Left renal pelvis (tissue), 4 donors: ENCODE results near the gene NDUFS2. TPM values are rescaled to one million over a fixed set of nuclear protein-coding genes. Genes with fewer than 3 reads are reported as not detected.
A peak's percentile ranks its signal among the peaks of the same experiment; 100 is the strongest.

Experiments used
- DNase-seq, 4 donors: peaks; one replicate each; pipeline ENCODE4 v3.0.0-alpha.2; 2013; ENCODE audit warnings: low read depth in 4 of 4, low spot score in 3 of 4
- polyA plus RNA-seq, 4 donors: library from polyadenylated mRNA; unstranded; fragments of 120-200 nt; gene quantifications; one replicate each; pipeline ENCODE4 v1.2.1, GENCODE V29; 2013; ENCODE audit not compliant: insufficient read length in 4 of 4

NDUFS2 gene
- polyA plus RNA-seq, result 100 to 1,000 TPM; 126 to 217 (median 189) TPM

DNA sequence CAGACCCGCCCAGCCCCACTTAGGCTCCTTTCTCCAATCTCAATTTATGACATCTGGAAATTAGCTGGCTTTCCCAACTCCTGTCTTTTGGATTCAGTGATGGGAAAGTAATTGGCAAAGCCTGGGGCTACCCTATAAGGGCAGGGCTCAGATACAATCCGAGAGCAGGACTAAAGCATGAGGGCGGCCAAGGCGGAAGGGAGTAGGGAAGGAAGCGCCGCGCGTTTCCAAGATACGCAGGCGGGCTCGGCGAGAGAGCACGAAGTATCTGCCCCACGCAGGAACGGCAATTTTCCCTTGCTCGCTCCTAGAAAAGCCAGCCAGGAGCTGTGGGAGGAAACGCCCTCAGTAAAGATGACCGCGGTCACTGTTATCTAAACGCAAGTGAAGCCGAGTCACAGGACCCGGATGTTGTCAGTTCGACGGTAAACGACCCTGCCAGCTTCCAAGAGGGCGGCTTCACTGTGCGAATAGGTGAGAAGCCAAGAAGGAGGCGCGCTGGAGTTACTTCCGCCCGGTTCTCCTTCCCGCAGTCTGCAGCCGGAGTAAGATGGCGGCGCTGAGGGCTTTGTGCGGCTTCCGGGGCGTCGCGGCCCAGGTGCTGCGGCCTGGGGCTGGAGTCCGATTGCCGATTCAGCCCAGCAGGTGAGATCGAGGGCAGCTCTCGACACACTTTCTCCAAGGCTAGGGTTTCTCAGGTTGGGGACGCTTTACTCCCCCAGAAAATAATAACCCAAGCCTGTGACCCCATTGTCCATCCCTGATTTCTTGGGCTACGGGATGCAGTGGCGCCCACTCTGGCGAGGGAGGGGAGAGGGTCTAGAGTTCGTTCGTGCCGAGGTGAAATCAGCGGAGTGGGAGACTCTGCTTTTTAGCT lies at the start of gene NDUFS2:
NDUFS2 (plus strand) TSS at position 532 of the 877 bp plus-strand sequence; CDS start at position 551, 19 bp downstream.
- DNase-seq, result peak; percentile 97 to 99 (median 98)

- DNase-seq, result no peak
Observed at GRCh38 chr1:161153176-161153575, 49.0 kb upstream of the NDUFS2 start.

DNA sequence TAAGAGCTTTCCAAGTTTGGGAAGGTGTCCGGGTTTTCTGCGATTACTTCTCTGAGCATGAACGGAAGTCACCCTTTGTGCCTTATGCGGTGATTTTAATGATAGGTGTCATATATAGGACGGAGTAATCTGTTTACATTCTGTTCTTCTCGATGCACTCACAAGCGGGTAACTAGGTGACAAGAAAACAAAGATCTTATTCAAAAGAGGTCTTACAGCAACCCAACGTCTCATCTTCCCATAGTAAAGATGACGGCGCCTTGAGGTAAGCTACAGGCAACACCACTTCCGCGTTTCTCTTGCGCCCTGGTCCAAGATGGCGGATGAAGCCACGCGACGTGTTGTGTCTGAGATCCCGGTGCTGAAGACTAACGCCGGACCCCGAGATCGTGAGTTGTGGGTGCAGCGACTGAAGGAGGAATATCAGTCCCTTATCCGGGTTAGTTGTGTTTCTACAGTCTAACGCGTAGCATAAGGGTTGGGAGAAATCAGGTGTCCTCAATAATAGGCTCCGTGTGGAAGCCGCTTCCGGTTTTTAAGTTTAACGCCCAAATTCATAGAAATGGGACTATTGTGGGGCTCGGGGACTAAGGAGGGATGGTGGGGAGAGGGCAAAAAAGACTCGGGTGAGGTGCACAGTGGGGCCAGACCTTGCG lies 48.4 kb upstream of the NDUFS2 start, which contains the start of gene UFC1:
UFC1 (plus strand) TSS at position 297 of the 656 bp plus-strand sequence; CDS start at position 317, 20 bp downstream.
- DNase-seq, result peak in 2 of 4 donors; percentile 81 to 90

DNA sequence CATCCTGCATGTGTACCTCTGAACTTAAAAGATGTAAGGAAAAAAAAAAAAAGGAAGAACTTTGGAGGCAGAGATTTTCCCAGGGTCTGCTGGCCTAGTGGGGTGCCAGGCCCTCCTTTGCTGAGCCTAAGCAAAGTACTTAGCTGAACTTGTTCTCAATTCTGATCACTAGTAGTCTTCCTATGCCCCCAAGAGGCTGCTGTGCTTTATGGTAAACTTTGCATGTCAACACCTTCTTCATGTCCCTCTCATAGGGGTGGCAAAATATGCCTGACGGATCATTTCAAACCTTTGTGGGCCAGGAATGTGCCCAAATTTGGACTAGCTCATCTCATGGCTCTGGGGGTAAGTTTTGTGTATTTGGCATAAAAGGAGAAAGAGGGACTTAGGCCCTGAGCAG lies 44.3 kb upstream of the NDUFS2 start:
- DNase-seq, result no peak

DNA sequence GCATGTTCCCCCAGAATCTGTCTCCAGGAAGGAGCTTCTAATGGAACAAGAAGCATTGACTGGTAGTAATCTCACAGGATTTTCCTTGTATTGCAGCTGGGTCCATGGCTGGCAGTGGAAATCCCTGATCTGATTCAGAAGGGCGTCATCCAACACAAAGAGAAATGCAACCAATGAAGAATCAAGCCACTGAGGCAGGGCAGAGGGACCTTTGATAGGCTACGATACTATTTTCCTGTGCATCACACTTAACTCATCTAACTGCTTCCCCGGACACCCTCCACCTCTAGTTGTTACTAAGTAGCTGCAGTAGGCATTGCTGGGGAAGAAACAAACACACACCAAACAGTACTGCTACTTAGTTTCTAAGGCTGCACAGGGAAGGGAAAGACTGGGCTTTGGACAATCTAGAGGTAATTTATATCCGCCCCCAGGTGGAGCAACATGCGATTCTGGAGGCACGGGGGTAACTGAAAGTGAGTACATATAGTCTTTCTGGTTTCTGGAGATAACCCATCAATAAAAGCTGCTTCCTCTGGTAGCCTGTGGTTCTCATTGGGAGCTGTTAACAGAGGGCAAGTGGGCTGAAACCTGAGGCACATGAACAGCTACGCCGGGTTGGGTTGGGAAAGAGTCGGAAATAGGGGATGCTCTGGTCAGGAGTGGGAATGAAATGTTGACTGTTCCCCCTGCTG lies 43.7 kb upstream of the NDUFS2 start:
- no peak for DNase-seq

DNA sequence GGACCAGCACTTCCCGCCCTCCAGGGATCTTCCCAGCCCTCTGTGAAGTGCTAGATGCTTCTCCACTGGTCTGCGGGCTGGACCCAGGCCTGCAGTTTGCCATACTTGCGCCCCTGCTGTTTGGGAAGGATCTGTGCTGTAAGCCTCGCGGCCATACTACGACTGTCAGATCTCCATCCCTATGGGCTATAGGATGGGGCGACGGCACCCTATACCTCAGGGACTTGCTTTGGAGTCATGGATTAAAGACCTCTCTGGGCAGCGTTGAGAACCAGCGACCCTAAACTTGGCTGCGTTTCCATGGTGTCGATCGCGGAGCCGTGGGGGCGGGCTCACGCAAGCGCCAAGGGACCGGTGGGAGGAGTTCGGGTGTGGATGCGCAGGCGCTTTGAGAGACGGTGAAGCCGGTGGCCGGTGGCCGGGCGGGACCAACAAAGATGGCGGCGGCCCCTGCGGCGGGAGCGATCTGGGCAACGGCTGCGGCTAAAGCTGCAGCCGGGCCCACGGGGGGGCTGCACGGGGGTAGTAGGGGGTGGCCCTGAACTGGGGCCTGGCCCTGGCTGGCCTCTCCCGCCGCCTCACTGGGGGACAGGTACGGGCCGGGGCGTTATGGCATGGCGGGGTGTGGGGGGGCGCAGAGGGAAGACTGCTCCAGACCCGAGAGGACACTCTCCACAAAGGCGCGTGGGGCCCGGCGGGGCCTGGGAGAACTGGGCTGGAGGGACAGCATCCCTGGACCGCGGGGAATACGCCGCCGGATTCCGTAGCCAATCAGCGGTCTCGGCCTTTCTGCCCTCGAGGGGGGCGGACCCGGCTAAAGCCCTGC lies 42.9 kb upstream of the NDUFS2 start, which contains the start of gene USP21:
USP21 (plus strand) TSS at position 414 of the 826 bp plus-strand sequence. CDS start 1,141 bp downstream, outside the sequence.
- DNase-seq, result peak; percentile 78 to 90 (median 85)

GRCh38 chr1:161159913-161160243 lies 42.3 kb upstream of the NDUFS2 start:
- no peak for DNase-seq

DNA sequence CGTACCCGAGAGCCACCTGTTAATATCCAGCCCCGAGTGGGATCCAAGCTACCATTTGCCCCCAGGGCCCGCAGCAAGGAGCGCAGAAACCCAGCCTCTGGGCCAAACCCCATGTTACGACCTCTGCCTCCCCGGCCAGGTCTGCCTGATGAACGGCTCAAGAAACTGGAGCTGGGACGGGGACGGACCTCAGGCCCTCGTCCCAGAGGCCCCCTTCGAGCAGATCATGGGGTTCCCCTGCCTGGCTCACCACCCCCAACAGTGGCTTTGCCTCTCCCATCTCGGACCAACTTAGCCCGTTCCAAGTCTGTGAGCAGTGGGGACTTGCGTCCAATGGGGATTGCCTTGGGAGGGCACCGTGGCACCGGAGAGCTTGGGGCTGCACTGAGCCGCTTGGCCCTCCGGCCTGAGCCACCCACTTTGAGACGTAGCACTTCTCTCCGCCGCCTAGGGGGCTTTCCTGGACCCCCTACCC lies 41.5 kb upstream of the NDUFS2 start:
- DNase-seq, result no peak

GRCh38 chr1:161161652-161162051 lies 40.5 kb upstream of the NDUFS2 start:
- DNase-seq, result no peak

GRCh38 chr1:161162052-161162451 lies 40.1 kb upstream of the NDUFS2 start:
- DNase-seq, result no peak

DNA sequence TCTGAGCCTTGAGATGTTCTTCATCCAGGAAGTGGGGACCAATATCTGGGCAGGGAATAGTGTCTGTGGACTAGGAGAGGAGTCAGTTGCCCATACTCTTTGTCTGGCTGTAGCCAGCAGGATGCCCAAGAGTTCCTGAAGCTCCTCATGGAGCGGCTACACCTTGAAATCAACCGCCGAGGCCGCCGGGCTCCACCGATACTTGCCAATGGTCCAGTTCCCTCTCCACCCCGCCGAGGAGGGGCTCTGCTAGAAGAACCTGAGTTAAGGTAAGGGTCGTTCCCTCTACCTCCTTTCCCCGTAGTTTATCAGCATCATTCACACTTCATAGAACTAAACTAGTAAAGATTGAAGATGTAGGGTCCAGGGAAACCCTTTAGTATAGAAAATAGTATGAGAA lies 39.4 kb upstream of the NDUFS2 start:
- no peak for DNase-seq

- no peak for DNase-seq
Observed at GRCh38 chr1:161163793-161164192, 38.4 kb upstream of the NDUFS2 start.

GRCh38 chr1:161164901-161165610 lies 37.1 kb upstream of the NDUFS2 start:
- no peak for DNase-seq

DNA sequence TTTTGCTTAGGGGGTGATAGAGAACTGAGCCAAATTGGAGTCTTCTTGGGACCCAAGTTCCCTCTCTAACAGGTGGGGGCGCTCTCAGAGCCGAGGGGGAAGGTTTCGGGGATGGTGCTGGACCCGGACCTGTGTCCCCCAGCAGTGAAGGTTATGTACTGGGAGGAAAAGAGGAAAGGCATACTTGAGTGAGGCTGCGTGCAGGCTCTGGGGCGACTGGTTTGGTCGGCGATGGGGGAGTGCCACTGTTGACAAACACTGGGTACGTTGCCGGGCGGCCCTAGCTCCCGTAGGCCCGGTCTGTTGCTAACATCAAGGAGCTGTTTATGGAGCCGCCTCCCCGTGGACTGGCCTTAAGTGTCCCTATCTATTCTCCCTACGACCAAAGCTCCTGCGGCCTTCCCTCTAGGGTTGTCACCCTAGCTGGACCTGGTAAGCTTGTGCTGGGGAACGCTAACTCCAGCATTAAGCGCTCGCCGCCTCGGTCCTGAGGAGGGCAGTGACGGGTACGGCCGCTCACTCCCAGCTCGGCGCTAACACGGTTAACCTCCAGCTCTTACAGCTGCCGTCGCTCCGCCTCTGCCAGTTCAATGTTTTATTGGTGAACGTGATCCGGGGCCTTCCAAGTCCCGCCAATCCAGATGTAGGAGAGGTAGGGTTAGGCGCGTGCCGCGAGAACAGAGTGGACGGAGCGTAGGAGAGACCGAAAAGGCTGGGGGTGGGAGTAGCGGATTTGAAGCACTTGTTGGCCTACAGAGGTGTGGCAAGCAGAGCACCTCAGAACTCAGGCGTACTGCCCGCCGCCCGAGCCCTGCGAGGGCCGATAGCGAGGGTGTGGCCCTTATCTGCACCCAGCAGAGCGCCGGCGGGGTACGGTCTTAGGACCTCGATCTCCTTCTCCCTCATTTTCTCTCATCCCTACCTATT lies 36.2 kb upstream of the NDUFS2 start, which contains the start of gene PPOX:
PPOX (plus strand) TSS at position 685 of the 927 bp plus-strand sequence. CDS start 422 bp downstream, outside the sequence.
- peak; percentile 93 to 97 (median 95) for DNase-seq

DNA sequence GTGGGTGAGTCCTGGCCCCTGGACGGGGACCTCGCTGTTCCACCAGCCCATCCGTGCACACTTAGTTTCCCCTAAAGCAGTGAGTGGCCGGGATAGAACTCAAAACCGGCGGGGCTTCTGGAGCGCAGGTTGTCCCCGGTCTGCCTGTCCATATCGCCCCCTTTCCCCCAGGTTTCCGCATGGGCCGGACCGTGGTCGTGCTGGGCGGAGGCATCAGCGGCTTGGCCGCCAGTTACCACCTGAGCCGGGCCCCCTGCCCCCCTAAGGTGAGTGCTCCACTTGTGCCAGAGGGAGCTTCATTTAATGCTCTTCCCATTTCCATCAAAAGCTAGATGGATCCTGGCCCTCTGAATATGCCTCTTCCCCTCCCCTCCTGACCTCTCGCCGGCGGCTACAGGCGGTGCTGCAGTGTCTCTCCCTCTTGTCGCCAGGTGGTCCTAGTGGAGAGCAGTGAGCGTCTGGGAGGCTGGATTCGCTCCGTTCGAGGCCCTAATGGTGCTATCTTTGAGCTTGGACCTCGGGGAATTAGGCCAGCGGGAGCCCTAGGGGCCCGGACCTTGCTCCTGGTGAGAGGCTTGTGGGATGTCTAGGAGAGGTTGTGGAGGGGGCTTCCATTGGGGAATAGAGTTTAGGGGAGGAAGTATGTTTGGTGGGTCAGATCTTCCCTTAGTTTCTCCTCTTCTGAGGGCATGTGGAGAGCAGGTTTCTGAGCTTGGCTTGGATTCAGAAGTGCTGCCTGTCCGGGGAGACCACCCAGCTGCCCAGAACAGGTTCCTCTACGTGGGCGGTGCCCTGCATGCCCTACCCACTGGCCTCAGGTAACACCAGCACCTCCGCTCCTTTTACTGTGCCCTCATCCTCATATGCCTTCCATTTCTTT lies 35.3 kb upstream of the NDUFS2 start:
- DNase-seq, result no peak

GRCh38 chr1:161168906-161169305 lies 33.3 kb upstream of the NDUFS2 start:
- no peak for DNase-seq

- no peak for DNase-seq
Observed at GRCh38 chr1:161171191-161171590, 31.0 kb upstream of the NDUFS2 start.
